GM18520 (cell line): ENCODE data around the gene TTC36.
"Not testable (repeated sequence)": the region's sequence is repeated elsewhere in the genome, so short reads cannot be mapped to it uniquely, and the experiment has no call there.

Experiments used
- ATAC-seq: cut with Tn5 transposase; IDR thresholded peaks from one replicate; pipeline ENCODE4 v1.9.1; 2021; ENCODE audit not compliant: unreplicated experiment

The TTC36 gene

GRCh38 chr11:118531597-118532084 is 4.4 kb downstream of the TTC36 start:
- no peak for ATAC-seq

- ATAC-seq: no peak
These were observed 4.8 kb downstream of the TTC36 start for GRCh38 chr11:118532091-118532490.

GRCh38 chr11:118532852-118533768 is 5.8 kb downstream of the TTC36 start:
- ATAC-seq: no peak

- ATAC-seq: no peak
These were observed 6.8 kb downstream of the TTC36 start for GRCh38 chr11:118533769-118534729.

- no peak for ATAC-seq
These were observed 8.0 kb downstream of the TTC36 start for GRCh38 chr11:118535261-118535660.

- no peak for ATAC-seq
These were observed 9.5 kb downstream of the TTC36 start for GRCh38 chr11:118536726-118537125.

GRCh38 chr11:118537409-118537980 is 10.2 kb downstream of the TTC36 start:
- no peak for ATAC-seq

- ATAC-seq: no peak
These were observed 16.9 kb downstream of the TTC36 start for GRCh38 chr11:118544010-118544646.

GRCh38 chr11:118544647-118545010 is 17.4 kb downstream of the TTC36 start:
- ATAC-seq: no peak

- ATAC-seq: no peak
These were observed 18.3 kb downstream of the TTC36 start for GRCh38 chr11:118545533-118545932.

GRCh38 chr11:118547132-118547531 is 19.9 kb downstream of the TTC36 start:
- no peak for ATAC-seq

- ATAC-seq: no peak
These were observed 25.1 kb downstream of the TTC36 start for GRCh38 chr11:118552341-118552740.

- ATAC-seq: no peak
These were observed 33.5 kb downstream of the TTC36 start for GRCh38 chr11:118560806-118561205.

- ATAC-seq: no peak
These were observed 37.8 kb downstream of the TTC36 start for GRCh38 chr11:118565051-118565450.

GRCh38 chr11:118569670-118570069 is 42.4 kb downstream of the TTC36 start:
- ATAC-seq: no peak

GRCh38 chr11:118570787-118571186 is 43.5 kb downstream of the TTC36 start:
- ATAC-seq: no peak

- ATAC-seq: not testable (repeated sequence)
These were observed 44.4 kb downstream of the TTC36 start for GRCh38 chr11:118571701-118572060.

GRCh38 chr11:118572061-118572980 is 45.0 kb downstream of the TTC36 start, which contains the start of gene ARCN1:
Gene ARCN1 (plus strand): TSS chr11:118572409. CDS start chr11:118572548, 139 bp downstream.
- ATAC-seq: no peak

- no peak for ATAC-seq
These were observed 45.8 kb downstream of the TTC36 start for GRCh38 chr11:118572981-118573550.
